ENCODE measurements around the gene CREB5.

DNA sequence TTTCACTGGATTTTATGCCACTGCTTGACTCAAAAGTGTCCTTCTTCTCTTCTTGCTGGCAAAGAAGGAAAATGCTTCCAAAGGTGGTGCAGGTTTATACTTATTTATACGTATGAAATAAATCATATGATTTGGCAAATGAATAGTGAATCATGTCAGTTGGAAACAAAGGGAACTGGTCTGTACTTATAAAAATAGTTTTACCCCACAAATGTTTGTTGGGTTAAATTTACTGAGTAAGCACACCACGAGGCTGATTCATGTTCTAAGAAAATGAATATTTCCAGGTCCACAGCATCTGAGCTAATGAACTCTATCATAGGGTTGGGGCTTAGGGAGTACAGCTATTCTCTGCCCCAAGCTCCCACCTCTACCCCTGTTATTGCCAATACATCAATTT, 313.6 kb downstream of the CREB5 start:
- TF ChIP-seq TAF1 (IDR thresholded peaks at IDR 0.05; ENCODE audit: borderline replicate concordance, insufficient read depth, low read length) (no peak), POLR2AphosphoS5 (IDR thresholded peaks at IDR 0.05; ENCODE audit: low read depth, low read length) (no peak)
